Measurements from ENCODE around the gene MAPK8IP3. TPM values are rescaled to one million over a fixed set of nuclear protein-coding genes. Genes with fewer than 3 reads are reported as not detected.

MAPK8IP3 gene
- total RNA-seq, 1 donor from 2014 or later, result 28.5 TPM

DNA sequence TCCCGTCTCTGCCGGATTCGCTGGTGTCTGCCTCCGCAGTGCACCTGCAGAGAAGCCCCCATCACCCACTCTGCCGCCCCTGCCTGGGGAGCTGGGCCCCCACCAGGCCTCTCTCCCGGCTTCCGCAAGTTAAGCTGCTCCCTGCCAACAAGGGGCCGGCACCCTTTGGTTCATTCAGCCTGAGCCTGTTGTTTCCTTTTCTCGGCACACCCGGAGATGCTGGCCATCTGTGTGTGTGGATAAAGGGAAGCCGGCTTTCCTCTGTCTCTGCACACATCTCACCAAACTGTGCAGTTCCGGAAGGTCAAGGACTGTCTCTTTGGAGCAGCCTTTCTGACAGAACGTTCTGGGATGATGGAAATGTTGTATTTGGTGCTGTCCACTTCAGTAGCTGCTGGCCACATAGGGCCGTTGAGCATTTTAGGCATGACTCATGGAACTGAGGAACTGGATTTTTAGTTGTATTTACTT, 6.8 kb downstream of the MAPK8IP3 start:
- H3K27ac ChIP-seq, result no peak overlapping the region
- no peak for TF ChIP-seq EZH2 (IDR thresholded peaks at IDR 0.05)
- no peak for TF ChIP-seq EZH2phosphoT487 (IDR thresholded peaks at IDR 0.05)
- TF ChIP-seq, protein P1, sequence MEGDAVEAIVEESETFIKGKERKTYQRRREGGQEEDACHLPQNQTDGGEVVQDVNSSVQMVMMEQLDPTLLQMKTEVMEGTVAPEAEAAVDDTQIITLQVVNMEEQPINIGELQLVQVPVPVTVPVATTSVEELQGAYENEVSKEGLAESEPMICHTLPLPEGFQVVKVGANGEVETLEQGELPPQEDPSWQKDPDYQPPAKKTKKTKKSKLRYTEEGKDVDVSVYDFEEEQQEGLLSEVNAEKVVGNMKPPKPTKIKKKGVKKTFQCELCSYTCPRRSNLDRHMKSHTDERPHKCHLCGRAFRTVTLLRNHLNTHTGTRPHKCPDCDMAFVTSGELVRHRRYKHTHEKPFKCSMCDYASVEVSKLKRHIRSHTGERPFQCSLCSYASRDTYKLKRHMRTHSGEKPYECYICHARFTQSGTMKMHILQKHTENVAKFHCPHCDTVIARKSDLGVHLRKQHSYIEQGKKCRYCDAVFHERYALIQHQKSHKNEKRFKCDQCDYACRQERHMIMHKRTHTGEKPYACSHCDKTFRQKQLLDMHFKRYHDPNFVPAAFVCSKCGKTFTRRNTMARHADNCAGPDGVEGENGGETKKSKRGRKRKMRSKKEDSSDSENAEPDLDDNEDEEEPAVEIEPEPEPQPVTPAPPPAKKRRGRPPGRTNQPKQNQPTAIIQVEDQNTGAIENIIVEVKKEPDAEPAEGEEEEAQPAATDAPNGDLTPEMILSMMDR (IDR thresholded peaks at IDR 0.05), result no peak
- Mint-ChIP-seq H3K27me3 (ENCODE audit: insufficient read depth, low read depth) (peaks cover 7% of the 10 kb centered on the region), H3K9me3 (no peaks in the 10 kb centered on the region), H3K27ac (no peak overlapping the region), H3K4me1 (peaks cover 5% of the 10 kb centered on the region), H3K4me3 (no peak overlapping the region), H3K36me3 (peaks cover 2% of the 10 kb centered on the region)
- no peaks in the 10 kb centered on the region for H3K9me3 ChIP-seq (ENCODE audit: low read depth)
- H3K4me2 ChIP-seq, result peak overlapping the region; percentile 27
- peaks cover 84% of the 10 kb centered on the region for H3K79me2 ChIP-seq (ENCODE audit: low read depth)
- no peaks in the 10 kb centered on the region for H3K36me3 ChIP-seq
- H3K9ac ChIP-seq, result peak overlapping the region; percentile 7
- no peak for DNase-seq (ENCODE audit: low spot score)
- H4K20me1 ChIP-seq (ENCODE audit: low read depth), result peaks cover 86% of the 10 kb centered on the region
- peaks cover 10% of the 10 kb centered on the region for H3K4me1 ChIP-seq
- no peak overlapping the region for H2AFZ ChIP-seq (replicated peaks)
- H3K4me3 ChIP-seq, result no peak overlapping the region
- peaks cover 8% of the 10 kb centered on the region for H3F3A ChIP-seq (ENCODE audit: low read depth)
- H3K27me3 ChIP-seq, result no peaks in the 10 kb centered on the region

DNA sequence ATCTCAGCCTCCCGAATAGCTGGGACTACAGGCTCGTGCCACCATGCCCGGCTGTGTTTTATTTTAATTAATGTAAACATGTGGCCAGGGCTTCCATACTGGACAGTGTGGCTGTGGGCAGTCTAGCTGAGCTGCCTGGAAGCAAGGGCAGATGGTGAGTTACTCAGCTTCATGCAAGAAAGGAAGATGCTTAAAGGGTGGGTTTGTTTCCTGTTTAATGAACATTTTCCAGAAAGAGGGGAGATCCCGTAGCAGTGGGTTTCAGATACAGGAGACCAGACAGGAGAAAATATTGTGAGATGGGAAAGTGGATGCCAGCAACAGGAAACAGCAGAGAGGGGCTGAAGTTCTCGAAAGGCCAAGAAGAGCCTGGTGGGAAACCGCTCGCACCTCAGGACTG, 7.3 kb downstream of the MAPK8IP3 start:
- no peak for DNase-seq (ENCODE audit: low spot score)
- no peak for TF ChIP-seq EZH2phosphoT487 (IDR thresholded peaks at IDR 0.05)
- TF ChIP-seq EZH2 (IDR thresholded peaks at IDR 0.05), result no peak
- TF ChIP-seq, protein P1 (IDR thresholded peaks at IDR 0.05), result no peak
- Mint-ChIP-seq H3K27me3 (ENCODE audit: insufficient read depth, low read depth) (peaks cover 7% of the 10 kb centered on the region), H3K36me3 (peaks cover 2% of the 10 kb centered on the region), H3K4me3 (no peak overlapping the region), H3K27ac (no peak overlapping the region), H3K4me1 (peaks cover 3% of the 10 kb centered on the region), H3K9me3 (no peaks in the 10 kb centered on the region)
- H4K20me1 ChIP-seq (ENCODE audit: low read depth), result peaks cover 80% of the 10 kb centered on the region
- H3K27me3 ChIP-seq, result no peaks in the 10 kb centered on the region
- H3K79me2 ChIP-seq (ENCODE audit: low read depth), result peaks cover 84% of the 10 kb centered on the region
- no peak overlapping the region for H3K4me3 ChIP-seq
- H3K36me3 ChIP-seq, result no peaks in the 10 kb centered on the region
- no peak overlapping the region for H2AFZ ChIP-seq (replicated peaks)
- H3K9me3 ChIP-seq (ENCODE audit: low read depth), result no peaks in the 10 kb centered on the region
- H3K4me2 ChIP-seq, result peak overlapping the region; percentile 27
- H3K4me1 ChIP-seq, result peaks cover 10% of the 10 kb centered on the region
- peaks cover 8% of the 10 kb centered on the region for H3F3A ChIP-seq (ENCODE audit: low read depth)
- H3K9ac ChIP-seq, result peak overlapping the region; percentile 7
- H3K27ac ChIP-seq, result no peak overlapping the region

DNA sequence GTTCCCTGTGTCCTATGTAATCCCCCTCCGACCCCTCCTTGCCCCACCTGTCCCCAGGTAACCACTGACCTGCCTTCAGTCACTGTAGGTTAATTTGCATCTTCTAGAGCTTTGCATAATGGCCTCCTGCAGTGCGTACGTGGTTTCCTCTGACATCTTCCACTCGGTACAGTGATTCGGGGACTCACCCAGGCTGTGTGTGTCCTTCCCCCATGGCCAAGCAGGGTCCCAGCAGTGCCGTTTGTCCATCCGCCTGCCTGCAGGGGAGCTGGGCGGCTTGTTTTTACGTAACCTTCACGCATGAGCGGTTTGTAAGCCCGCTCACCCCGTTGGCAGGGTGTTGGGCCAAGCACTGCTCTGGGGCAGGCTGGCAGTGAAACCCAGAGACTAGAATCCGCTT, 7.9 kb downstream of the MAPK8IP3 start:
- no peak for DNase-seq (ENCODE audit: low spot score)
- Histone ChIP-seq H3K36me3 (no peaks in the 10 kb centered on the region), H3K27me3 (no peaks in the 10 kb centered on the region), H3F3A (ENCODE audit: low read depth) (peaks cover 8% of the 10 kb centered on the region), H3K27ac (no peak overlapping the region), H3K9ac (no peak overlapping the region), H3K79me2 (ENCODE audit: low read depth) (peaks cover 79% of the 10 kb centered on the region), H3K4me3 (no peak overlapping the region), H3K4me1 (peaks cover 10% of the 10 kb centered on the region), H4K20me1 (ENCODE audit: low read depth) (peaks cover 74% of the 10 kb centered on the region), H2AFZ (replicated peaks) (no peak overlapping the region), H3K9me3 (ENCODE audit: low read depth) (no peaks in the 10 kb centered on the region), H3K4me2 (peak overlapping the region; percentile 10)
- TF ChIP-seq EZH2phosphoT487 (IDR thresholded peaks at IDR 0.05) (no peak), EZH2 (IDR thresholded peaks at IDR 0.05) (no peak)
- TF ChIP-seq, protein P1 (IDR thresholded peaks at IDR 0.05), result no peak
- H3K4me3 Mint-ChIP-seq, result no peak overlapping the region
- H3K27me3 Mint-ChIP-seq (ENCODE audit: insufficient read depth, low read depth), result peaks cover 7% of the 10 kb centered on the region
- H3K4me1 Mint-ChIP-seq, result peaks cover 3% of the 10 kb centered on the region
- peaks cover 2% of the 10 kb centered on the region for H3K36me3 Mint-ChIP-seq
- no peak overlapping the region for H3K27ac Mint-ChIP-seq
- no peaks in the 10 kb centered on the region for H3K9me3 Mint-ChIP-seq

Data from neural progenitor cell (in vitro differentiated cells).